ENCODE data around the gene SIGLEC15.

Gene SIGLEC15

GRCh38 chr18:45891806-45892205 is 66.3 kb downstream of the SIGLEC15 start:
- in situ Hi-C loops (cut with HindIII; ENCODE audit: low sequenced_read_pairs), result no loop called here
- no peak for TF ChIP-seq CTCF (IDR thresholded peaks at IDR 0.05; ENCODE audit: low read depth, low read length)
- DNase-seq (ENCODE audit: low read depth, low spot score), result no peak
- H3K4me3 ChIP-seq (ENCODE audit: low read depth, low read length), result no peak overlapping the region
